Neural progenitor cell (in vitro differentiated cells): ENCODE measurements around the gene ESRRG. TPM values are rescaled to one million over a fixed set of nuclear protein-coding genes. Genes with fewer than 3 reads are reported as not detected.

Source experiments
- DNase-seq: peaks from one replicate; pipeline ENCODE4 v3.0.0-alpha.2; 2016; ENCODE audit warnings: low spot score
- H2AFZ ChIP-seq: fragments of 200-600 bp; sonication (generic); replicated peaks from 2 replicates; pipeline ENCODE4 v1.6.1; 2016; ENCODE audit warnings: antibody characterized with exemption
- H3F3A ChIP-seq: fragments of 200-600 bp; sonication (generic); 2 replicates; pipeline ENCODE4 v1.6.1; 2016; ENCODE audit warnings: antibody characterized with exemption, low read depth
- H3K27ac ChIP-seq: fragments of 200-600 bp; sonication (generic); 2 replicates; pipeline ENCODE4 v1.5.1; 2016; ENCODE audit warnings: mild to moderate bottlenecking
- H3K27me3 ChIP-seq: fragments of 200-600 bp; sonication (generic); 2 replicates; pipeline ENCODE4 v1.6.1; 2016; ENCODE audit warnings: mild to moderate bottlenecking, moderate library complexity
- H3K36me3 ChIP-seq: fragments of 200-600 bp; sonication (generic); 2 replicates; pipeline ENCODE4 v1.5.1; 2016
- H3K4me1 ChIP-seq: fragments of 200-600 bp; sonication (generic); 2 replicates; pipeline ENCODE4 v1.6.1; 2016; ENCODE audit warnings: mixed run types
- H3K4me2 ChIP-seq: fragments of 200-600 bp; sonication (generic); 2 replicates; pipeline ENCODE4 v1.6.1; 2016
- H3K4me3 ChIP-seq: fragments of 200-600 bp; sonication (generic); 2 replicates; pipeline ENCODE4 v1.5.1; 2016
- H3K79me2 ChIP-seq: fragments of 200-600 bp; sonication (generic); 2 replicates; pipeline ENCODE4 v1.6.1; 2016; ENCODE audit warnings: low read depth
- H3K9ac ChIP-seq: fragments of 200-600 bp; sonication (generic); 2 replicates; pipeline ENCODE4 v1.6.1; 2016
- H3K9me3 ChIP-seq: fragments of 200-600 bp; sonication (generic); 2 replicates; pipeline ENCODE4 v1.5.1; 2016; ENCODE audit warnings: low read depth
- H4K20me1 ChIP-seq: fragments of 200-600 bp; sonication (generic); 2 replicates; pipeline ENCODE4 v1.6.1; 2016; ENCODE audit warnings: low read depth
- H3K27ac Mint-ChIP-seq: 3 replicates; pipeline ENCODE4 v1.8.0; 2021; ENCODE audit warnings: mixed read lengths
- H3K27me3 Mint-ChIP-seq: 2 replicates; pipeline ENCODE4 v1.8.0; 2022; ENCODE audit warnings: low read depth, mild to moderate bottlenecking, inconsistent platforms, moderate library complexity, mixed read lengths; ENCODE audit not compliant: insufficient read depth
- H3K36me3 Mint-ChIP-seq: 3 replicates; pipeline ENCODE4 v1.8.0; 2021; ENCODE audit warnings: mixed read lengths
- H3K4me1 Mint-ChIP-seq: 3 replicates; pipeline ENCODE4 v1.8.0; 2021; ENCODE audit warnings: mixed read lengths
- H3K4me3 Mint-ChIP-seq: 3 replicates; pipeline ENCODE4 v1.8.0; 2021; ENCODE audit warnings: mild to moderate bottlenecking, moderate library complexity, mixed read lengths
- H3K9me3 Mint-ChIP-seq: 3 replicates; pipeline ENCODE4 v1.8.0; 2020; ENCODE audit warnings: mixed read lengths
- EZH2 ChIP-seq: fragments of 200-600 bp; sonication (generic); IDR thresholded peaks from 2 replicates; pipeline ENCODE4 v1.6.1; 2017; ENCODE audit warnings: antibody characterized with exemption, mild to moderate bottlenecking, moderate library complexity
- EZH2phosphoT487 ChIP-seq: fragments of 200-600 bp; sonication (generic); IDR thresholded peaks from 2 replicates; pipeline ENCODE4 v1.6.1; 2017; ENCODE audit warnings: antibody characterized with exemption
- total RNA-seq: library from RNA; depleted of rRNA; stranded (reverse); fragments of >200 nt; gene quantifications from 2 replicates; pipeline ENCODE4 v1.2.3, GENCODE V29; 2015; ENCODE audit warnings: low replicate concordance
- TF ChIP-seq, protein P1 (sequence below): fragments of 200-600 bp; sonication (generic); IDR thresholded peaks from 2 replicates; pipeline ENCODE4 v1.5.1; 2017; ENCODE audit warnings: antibody characterized with exemption, mild to moderate bottlenecking

Gene ESRRG
- total RNA-seq, 1 donor from 2014 or later = 3.0 TPM

GRCh38 chr1:216626394-216627067, 96.7 kb downstream of the ESRRG start:
- H3K36me3 Mint-ChIP-seq = no peaks in the 10 kb centered on the region
- Histone ChIP-seq H3K4me2 (no peak overlapping the region), H3K27ac (no peak overlapping the region), H2AFZ (no peak overlapping the region), H3K79me2 (no peaks in the 10 kb centered on the region), H3K36me3 (no peaks in the 10 kb centered on the region), H4K20me1 (no peaks in the 10 kb centered on the region), H3K4me3 (no peak overlapping the region), H3K4me1 (no peaks in the 10 kb centered on the region), H3K27me3 (no peaks in the 10 kb centered on the region), H3K9me3 (no peaks in the 10 kb centered on the region), H3K9ac (no peak overlapping the region), H3F3A (no peaks in the 10 kb centered on the region)
- TF ChIP-seq EZH2 (no peak), EZH2phosphoT487 (no peak)
- TF ChIP-seq, protein P1, sequence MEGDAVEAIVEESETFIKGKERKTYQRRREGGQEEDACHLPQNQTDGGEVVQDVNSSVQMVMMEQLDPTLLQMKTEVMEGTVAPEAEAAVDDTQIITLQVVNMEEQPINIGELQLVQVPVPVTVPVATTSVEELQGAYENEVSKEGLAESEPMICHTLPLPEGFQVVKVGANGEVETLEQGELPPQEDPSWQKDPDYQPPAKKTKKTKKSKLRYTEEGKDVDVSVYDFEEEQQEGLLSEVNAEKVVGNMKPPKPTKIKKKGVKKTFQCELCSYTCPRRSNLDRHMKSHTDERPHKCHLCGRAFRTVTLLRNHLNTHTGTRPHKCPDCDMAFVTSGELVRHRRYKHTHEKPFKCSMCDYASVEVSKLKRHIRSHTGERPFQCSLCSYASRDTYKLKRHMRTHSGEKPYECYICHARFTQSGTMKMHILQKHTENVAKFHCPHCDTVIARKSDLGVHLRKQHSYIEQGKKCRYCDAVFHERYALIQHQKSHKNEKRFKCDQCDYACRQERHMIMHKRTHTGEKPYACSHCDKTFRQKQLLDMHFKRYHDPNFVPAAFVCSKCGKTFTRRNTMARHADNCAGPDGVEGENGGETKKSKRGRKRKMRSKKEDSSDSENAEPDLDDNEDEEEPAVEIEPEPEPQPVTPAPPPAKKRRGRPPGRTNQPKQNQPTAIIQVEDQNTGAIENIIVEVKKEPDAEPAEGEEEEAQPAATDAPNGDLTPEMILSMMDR = no peak
- peaks cover 4% of the 10 kb centered on the region for H3K4me1 Mint-ChIP-seq
- no peaks in the 10 kb centered on the region for H3K27me3 Mint-ChIP-seq
- no peaks in the 10 kb centered on the region for H3K9me3 Mint-ChIP-seq
- no peak overlapping the region for H3K4me3 Mint-ChIP-seq
- no peak for DNase-seq
- H3K27ac Mint-ChIP-seq = no peak overlapping the region

DNA sequence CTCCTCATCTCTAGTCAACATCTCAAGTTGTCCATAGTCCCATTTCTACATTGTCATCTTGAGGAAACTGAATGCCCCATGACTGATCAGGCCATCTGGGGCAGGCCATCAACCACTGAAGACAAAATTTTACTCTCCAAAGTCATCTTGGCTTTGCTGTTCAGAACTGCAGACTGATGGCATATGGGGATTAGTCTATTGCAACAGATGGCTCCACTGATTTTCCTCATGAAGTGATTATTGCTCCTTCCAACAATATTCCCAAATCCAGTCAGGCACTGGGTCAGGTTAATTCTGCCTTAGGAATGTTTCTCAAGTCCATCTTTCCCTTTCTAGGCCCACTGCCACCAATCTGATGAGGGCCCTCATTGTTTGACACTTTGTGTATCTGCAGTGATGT, 101.7 kb downstream of the ESRRG start:
- Histone ChIP-seq H3K27me3 (no peaks in the 10 kb centered on the region), H3K4me2 (no peak overlapping the region), H2AFZ (no peak overlapping the region), H3K27ac (no peak overlapping the region), H3K9me3 (no peaks in the 10 kb centered on the region), H3K9ac (no peak overlapping the region), H3K79me2 (no peaks in the 10 kb centered on the region), H3K4me1 (peaks cover 7% of the 10 kb centered on the region), H3F3A (no peaks in the 10 kb centered on the region), H4K20me1 (no peaks in the 10 kb centered on the region), H3K36me3 (no peaks in the 10 kb centered on the region), H3K4me3 (no peak overlapping the region)
- Mint-ChIP-seq H3K27ac (no peak overlapping the region), H3K36me3 (no peaks in the 10 kb centered on the region), H3K27me3 (no peaks in the 10 kb centered on the region), H3K4me3 (no peak overlapping the region), H3K4me1 (no peaks in the 10 kb centered on the region), H3K9me3 (no peaks in the 10 kb centered on the region)
- TF ChIP-seq, protein P1 = no peak
- TF ChIP-seq EZH2phosphoT487 (no peak), EZH2 (no peak)
- no peak for DNase-seq

DNA sequence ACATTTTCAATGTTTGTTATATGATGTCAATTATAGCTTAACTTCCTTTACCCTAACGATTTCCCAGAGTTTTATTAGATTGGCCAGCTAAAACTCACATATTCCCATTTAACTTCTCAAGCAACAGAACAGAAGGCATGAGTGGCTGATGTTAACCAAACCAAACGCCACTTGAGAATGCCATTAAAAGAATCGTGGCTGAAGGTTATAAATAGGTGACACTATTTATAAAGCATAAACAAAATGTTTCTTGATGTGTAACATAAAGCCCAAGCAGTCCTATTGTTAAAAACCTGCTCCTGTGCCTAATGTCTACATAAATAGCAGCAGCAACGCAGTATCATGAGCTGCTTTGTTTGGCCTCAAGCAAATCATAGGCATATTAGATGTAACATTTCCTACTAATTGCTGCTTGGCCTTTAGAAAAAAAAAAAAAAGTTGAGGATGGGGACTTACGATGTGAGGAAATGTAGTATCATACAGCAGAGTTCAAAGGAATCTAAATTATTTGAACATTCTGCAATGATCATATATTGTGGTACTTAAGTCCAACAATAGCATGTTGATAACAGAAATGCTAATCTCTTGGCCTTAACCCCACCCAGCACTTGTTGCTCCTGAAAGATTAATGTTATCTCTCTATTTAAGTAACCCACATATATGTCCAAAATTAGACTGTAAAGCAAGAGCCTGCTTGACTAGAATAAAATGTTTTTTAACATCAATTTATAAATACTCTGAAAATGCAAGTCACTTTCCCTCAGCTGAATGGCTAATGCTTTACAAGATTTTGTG, 106.0 kb downstream of the ESRRG start:
- H3K27me3 ChIP-seq = no peaks in the 10 kb centered on the region
- H3K36me3 Mint-ChIP-seq = no peaks in the 10 kb centered on the region
- no peak overlapping the region for H3K9ac ChIP-seq
- no peak overlapping the region for H2AFZ ChIP-seq
- TF ChIP-seq EZH2phosphoT487 (no peak), EZH2 (no peak)
- TF ChIP-seq, protein P1 = no peak
- no peaks in the 10 kb centered on the region for H3K27me3 Mint-ChIP-seq
- H3K4me1 Mint-ChIP-seq = peaks cover 9% of the 10 kb centered on the region
- H3K79me2 ChIP-seq = no peaks in the 10 kb centered on the region
- H3K36me3 ChIP-seq = no peaks in the 10 kb centered on the region
- H3K4me2 ChIP-seq = no peak overlapping the region
- no peak overlapping the region for H3K27ac ChIP-seq
- H3K4me3 ChIP-seq = no peak overlapping the region
- H4K20me1 ChIP-seq = no peaks in the 10 kb centered on the region
- H3K27ac Mint-ChIP-seq = no peak overlapping the region
- no peaks in the 10 kb centered on the region for H3F3A ChIP-seq
- H3K4me3 Mint-ChIP-seq = no peak overlapping the region
- H3K9me3 Mint-ChIP-seq = no peaks in the 10 kb centered on the region
- no peak for DNase-seq
- no peaks in the 10 kb centered on the region for H3K9me3 ChIP-seq
- peaks cover 10% of the 10 kb centered on the region for H3K4me1 ChIP-seq
